Measurements from ENCODE around the gene PRRG4.
A peak's percentile ranks its signal among the peaks of the same experiment; 100 is the strongest.
"Not testable (repeated sequence)": the region's sequence is repeated elsewhere in the genome, so short reads cannot be mapped to it uniquely, and the experiment has no call there.

Gene PRRG4

DNA sequence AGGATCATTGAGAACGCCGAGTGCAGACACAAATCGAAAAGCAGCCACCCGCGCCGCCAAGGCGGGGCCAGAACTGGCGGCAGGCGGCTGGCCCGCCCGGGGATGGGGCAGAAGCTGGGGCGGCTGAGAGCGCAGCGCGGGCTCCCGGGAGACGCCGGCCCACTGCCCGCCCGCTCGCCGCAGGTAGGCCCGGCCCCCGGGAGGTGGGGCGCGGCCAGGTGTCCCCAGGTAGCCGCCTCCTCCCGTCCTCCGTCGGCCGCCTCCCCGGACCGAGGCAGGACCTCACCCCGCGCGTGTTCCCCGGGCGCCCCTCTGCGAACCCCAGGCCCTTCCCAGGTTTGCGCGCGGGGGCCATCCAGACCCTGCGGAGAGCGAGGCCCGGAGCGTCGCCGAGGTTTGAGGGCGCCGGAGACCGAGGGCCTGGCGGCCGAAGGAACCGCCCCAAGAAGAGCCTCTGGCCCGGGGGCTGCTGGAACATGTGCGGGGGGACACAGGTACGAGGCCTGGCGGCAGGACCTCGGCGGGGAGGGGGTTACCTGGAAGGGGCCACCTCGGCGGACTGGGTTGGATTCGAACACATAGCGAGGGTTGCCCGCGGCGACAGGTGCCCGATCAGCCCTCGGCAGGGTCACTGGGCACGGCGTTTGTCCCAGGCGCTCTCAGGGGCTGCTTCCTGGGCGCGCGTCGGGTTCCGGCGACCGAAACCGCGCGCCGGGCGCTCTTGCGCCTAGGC, at the start of gene PRRG4:
Gene PRRG4 (plus strand): TSS at position 248 of the 733 bp plus-strand sequence. CDS start 603 bp downstream, outside the sequence.
- in situ Hi-C loops (cut with HindIII; ENCODE audit: low sequenced_read_pairs): no loop called here
- DNase-seq (ENCODE audit: low read depth, low spot score): peak; percentile 13
- peak within 1 kb of the TSS; percentile 43 for H3K4me3 ChIP-seq (ENCODE audit: low read depth, low read length)
- TF ChIP-seq, protein P1, sequence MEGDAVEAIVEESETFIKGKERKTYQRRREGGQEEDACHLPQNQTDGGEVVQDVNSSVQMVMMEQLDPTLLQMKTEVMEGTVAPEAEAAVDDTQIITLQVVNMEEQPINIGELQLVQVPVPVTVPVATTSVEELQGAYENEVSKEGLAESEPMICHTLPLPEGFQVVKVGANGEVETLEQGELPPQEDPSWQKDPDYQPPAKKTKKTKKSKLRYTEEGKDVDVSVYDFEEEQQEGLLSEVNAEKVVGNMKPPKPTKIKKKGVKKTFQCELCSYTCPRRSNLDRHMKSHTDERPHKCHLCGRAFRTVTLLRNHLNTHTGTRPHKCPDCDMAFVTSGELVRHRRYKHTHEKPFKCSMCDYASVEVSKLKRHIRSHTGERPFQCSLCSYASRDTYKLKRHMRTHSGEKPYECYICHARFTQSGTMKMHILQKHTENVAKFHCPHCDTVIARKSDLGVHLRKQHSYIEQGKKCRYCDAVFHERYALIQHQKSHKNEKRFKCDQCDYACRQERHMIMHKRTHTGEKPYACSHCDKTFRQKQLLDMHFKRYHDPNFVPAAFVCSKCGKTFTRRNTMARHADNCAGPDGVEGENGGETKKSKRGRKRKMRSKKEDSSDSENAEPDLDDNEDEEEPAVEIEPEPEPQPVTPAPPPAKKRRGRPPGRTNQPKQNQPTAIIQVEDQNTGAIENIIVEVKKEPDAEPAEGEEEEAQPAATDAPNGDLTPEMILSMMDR (IDR thresholded peaks at IDR 0.05; ENCODE audit: low read depth, low read length): no peak

DNA sequence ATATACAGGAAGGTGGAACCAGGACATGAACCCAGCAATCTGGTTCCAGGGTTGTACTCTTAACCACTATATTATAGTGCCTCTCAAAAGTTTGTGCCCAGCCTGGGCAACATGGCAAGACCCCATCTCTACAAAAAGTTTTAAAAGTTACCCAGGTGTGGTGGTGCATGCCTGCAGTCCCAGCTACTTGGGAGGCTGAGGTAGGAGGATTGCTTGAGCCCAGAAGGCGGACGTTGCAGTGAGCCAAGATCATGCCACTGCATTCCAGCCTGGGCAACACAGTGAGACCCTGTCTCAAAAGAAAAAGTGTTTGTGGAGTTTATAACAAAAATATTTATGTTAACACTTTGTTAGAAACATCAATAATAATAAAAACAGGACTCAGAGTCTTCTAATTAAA, 48.9 kb upstream of the PRRG4 start:
- in situ Hi-C loops (cut with HindIII; ENCODE audit: low sequenced_read_pairs): not testable (repeated sequence)

DNA sequence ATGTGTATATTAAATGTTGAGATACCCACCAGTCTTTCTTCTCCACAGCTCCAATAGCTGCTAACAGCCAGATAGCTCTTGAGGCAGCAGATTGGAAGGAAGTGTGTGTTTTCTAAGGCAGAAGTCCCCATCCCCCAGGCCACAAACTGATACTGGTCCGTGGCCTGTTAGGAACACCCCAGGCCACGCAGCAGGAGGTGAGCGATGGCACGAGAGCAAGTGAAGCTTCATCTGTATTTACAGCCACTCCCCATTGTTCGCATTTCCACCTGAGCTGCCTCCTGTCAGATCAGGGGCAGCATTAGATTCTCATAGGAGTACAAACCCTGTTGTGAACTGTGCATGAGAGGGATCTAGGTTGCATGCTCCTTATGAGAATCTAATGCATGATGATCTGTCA, 48.0 kb upstream of the PRRG4 start:
- no peak overlapping the region for H3K4me3 ChIP-seq (ENCODE audit: low read depth, low read length)
- TF ChIP-seq, protein P1 (IDR thresholded peaks at IDR 0.05; ENCODE audit: low read depth, low read length): no peak
- in situ Hi-C loops (cut with HindIII; ENCODE audit: low sequenced_read_pairs): no loop called here
- DNase-seq (ENCODE audit: low read depth, low spot score): no peak

More for the DNA sequence above, 48.9 kb upstream of the PRRG4 start:
- H3K4me3 ChIP-seq (ENCODE audit: low read depth, low read length); DNase-seq (ENCODE audit: low read depth, low spot score): not testable (repeated sequence)

DNA sequence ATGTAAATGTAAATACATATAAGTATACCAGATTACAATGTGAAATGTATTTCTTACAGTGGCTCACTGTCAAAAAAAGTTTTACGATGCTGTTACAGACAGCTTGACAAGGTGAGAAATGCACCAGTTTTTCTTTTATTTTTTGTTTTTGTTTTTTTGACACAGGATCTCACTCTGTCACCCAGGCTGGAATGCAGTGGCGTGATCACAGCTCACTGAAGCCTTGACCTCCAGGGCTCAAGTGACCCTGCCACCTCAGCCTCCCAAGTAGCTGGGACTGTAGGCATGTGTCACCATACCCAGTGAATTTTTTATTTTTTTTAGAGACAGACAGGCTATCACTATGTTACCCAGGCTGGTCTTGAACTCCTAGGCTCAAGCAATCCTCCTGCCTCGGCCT, 44.5 kb upstream of the PRRG4 start:
- in situ Hi-C loops (cut with HindIII; ENCODE audit: low sequenced_read_pairs): no loop called here

DNA sequence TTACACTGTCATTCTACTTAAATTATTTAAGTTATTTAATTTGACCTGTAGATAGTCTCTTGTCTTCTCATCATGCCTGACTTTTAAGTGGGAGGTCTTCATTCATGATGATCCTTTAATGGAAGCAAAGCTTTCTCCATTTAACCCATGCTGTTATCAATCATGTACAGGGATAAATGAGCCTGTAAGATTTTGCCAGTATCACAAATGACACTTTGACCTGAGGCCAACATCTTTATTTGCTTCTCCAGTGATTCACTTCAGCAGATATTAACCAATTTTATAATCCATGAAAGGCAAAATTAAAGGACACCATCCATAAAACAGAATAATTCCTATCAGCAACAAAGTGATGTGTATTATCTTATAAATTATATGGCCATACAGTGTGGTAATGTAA, 42.9 kb upstream of the PRRG4 start:
- no peak for DNase-seq (ENCODE audit: low read depth, low spot score)
- TF ChIP-seq, protein P1 (IDR thresholded peaks at IDR 0.05; ENCODE audit: low read depth, low read length): no peak
- in situ Hi-C loops (cut with HindIII; ENCODE audit: low sequenced_read_pairs): no loop called here
- no peak overlapping the region for H3K4me3 ChIP-seq (ENCODE audit: low read depth, low read length)

More for the DNA sequence above, 44.5 kb upstream of the PRRG4 start:
- H3K4me3 ChIP-seq (ENCODE audit: low read depth, low read length): no peak overlapping the region
- DNase-seq (ENCODE audit: low read depth, low spot score): no peak
- TF ChIP-seq, protein P1 (IDR thresholded peaks at IDR 0.05; ENCODE audit: low read depth, low read length): no peak

DNA sequence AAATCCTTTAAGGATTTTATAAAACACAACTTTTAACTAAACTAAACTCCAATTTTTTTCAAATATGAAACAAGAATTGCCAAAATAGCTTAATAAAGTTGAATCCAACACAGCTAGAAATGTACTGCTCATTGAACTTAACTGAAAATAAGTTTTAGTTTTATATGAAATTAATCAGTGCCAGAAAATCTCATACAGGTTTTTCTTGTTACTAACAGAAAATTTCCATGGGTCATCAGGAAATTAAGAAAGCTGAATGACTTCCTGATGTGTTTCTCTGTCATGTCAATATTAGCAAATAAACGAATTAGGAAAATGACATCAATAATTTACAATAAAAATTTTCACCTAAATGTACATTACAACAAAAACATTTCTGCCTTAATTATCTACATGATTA, 38.8 kb upstream of the PRRG4 start:
- no peak for DNase-seq (ENCODE audit: low read depth, low spot score)
- TF ChIP-seq, protein P1 (IDR thresholded peaks at IDR 0.05; ENCODE audit: low read depth, low read length): no peak
- in situ Hi-C loops (cut with HindIII; ENCODE audit: low sequenced_read_pairs): no loop called here
- H3K4me3 ChIP-seq (ENCODE audit: low read depth, low read length): no peak overlapping the region

DNA sequence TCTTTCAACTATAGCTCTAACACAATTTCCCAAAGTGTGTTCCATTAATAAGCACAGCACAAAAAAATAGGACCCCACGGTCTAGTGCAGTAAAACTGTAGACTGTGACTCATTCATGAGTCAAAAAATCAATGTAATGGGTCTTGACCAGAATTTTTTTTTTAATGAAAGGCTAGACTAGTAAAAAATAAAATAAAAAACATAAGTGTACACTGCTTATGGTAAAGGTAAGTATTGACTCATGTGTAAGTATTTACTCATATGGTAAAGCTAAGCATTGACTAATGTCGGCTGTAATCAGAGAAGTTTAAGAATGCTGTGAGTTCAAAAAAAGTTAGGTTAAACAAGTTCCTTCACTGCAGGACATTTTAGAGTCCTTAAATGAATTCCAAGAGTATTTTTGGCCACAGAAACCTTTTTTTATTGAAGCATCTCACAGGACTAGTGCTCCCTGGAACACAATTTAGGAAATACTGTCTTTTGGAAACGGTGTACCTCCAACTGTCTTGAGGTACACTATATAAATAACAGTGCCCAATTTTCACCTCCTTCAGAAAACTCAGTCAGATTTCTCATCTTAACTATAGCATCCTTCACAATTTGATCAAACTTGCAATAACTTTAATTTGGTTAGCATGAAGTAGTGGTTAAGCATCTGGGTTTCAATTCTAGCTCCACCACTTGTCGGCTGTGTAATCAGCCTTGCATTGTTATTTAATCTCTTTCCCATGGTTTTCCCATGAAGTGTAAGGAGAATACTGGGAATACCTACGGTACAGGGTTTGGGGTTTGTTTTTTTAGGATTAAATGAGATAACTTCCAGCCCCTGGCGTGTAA, 37.4 kb upstream of the PRRG4 start:
- DNase-seq (ENCODE audit: low read depth, low spot score): no peak

More for the DNA sequence above, 37.4 kb upstream of the PRRG4 start:
- in situ Hi-C loops (cut with HindIII; ENCODE audit: low sequenced_read_pairs): no loop called here
- TF ChIP-seq, protein P1 (IDR thresholded peaks at IDR 0.05; ENCODE audit: low read depth, low read length): no peak
- H3K4me3 ChIP-seq (ENCODE audit: low read depth, low read length): no peak overlapping the region
